GM12878 (cell line): ENCODE data around the gene NOD2. TPM values are rescaled to one million over a fixed set of nuclear protein-coding genes. Genes with fewer than 3 reads are reported as not detected.

Experiments
- ATAC-seq: fragments of 200-7000 bp; cut with Tn5 transposase; 3 replicates; pipeline ENCODE4 v1.9.1; 2020; ENCODE audit warnings: mild to moderate bottlenecking, moderate library complexity
- BruUV-seq: library from RNA; stranded (reverse); fragments of 400-500 nt; replicated peaks from 2 replicates; lab custom pipeline; 2021; lab: Mats Ljungman, UMichigan
- CTCF ChIA-PET: fragments of 300-600 bp; sonication (Branson Sonifier 250); formaldehyde crosslinking; extraction: SDS; loops from one replicate; lab custom pipeline; 2021; ENCODE audit warnings: inconsistent platforms; lab: Yijun Ruan, JAX
- POLR2A ChIA-PET: fragments of 350-600 bp; formaldehyde crosslinking; extraction: SDS; loops from one replicate; lab custom pipeline; 2021; ENCODE audit warnings: inconsistent platforms; lab: Charles Lee
- RAD21 ChIA-PET: fragments of 300-600 bp; sonication (Branson Sonifier 250); formaldehyde crosslinking; loops from one replicate; lab custom pipeline; 2023; ENCODE audit warnings: antibody characterized with exemption; ENCODE audit not compliant: unreplicated experiment; lab: Charles Lee
- SMC1A ChIA-PET: fragments of 300-600 bp; sonication (Branson Sonifier 250); formaldehyde crosslinking; loops from one replicate; lab custom pipeline; 2023; ENCODE audit not compliant: unreplicated experiment, uncharacterized antibody; lab: Charles Lee
- DNase-seq: peaks from one replicate; pipeline ENCODE4 v3.0.0-alpha.2; 2011; ENCODE audit warnings: low read depth, low spot score
- FAIRE-seq: peaks from 3 replicates; lab custom pipeline; 2011; peaks lifted over from hg19 to GRCh38; lab: Jason Lieb, UNC
- H2AFZ ChIP-seq: 2 replicates; pipeline ENCODE4 v1.6.0; 2011; ENCODE audit warnings: low read depth, low read length, control low read depth; ENCODE audit not compliant: control insufficient read depth
- H3K27ac ChIP-seq: 2 replicates; pipeline ENCODE4 v1.5.1; 2011; ENCODE audit warnings: control low read depth; ENCODE audit not compliant: control insufficient read depth, insufficient read depth
- H3K27me3 ChIP-seq, 2 experiments: replicated peaks in 1 of 2; 2 replicates each; pipeline versions ENCODE4 v1.6.0 to v1.6.1; 2011; ENCODE audit warnings: low read length in 1 of 2; ENCODE audit not compliant: control insufficient read depth in 2 of 2, insufficient read depth in 2 of 2
- H3K36me3 ChIP-seq, 2 experiments: 2 replicates each; pipeline ENCODE4 v1.5.1; 2011; ENCODE audit warnings: low read length in 1 of 2; ENCODE audit not compliant: control insufficient read depth in 2 of 2, insufficient read depth in 2 of 2
- H3K4me1 ChIP-seq: 2 replicates; pipeline ENCODE4 v1.6.1; 2011; ENCODE audit warnings: mild to moderate bottlenecking, low read length, moderate library complexity, mixed read lengths; ENCODE audit not compliant: control insufficient read depth, insufficient read depth
- H3K4me2 ChIP-seq: 2 replicates; pipeline ENCODE4 v1.6.0; 2011; ENCODE audit warnings: control low read depth; ENCODE audit not compliant: control insufficient read depth, insufficient read depth
- H3K4me3 ChIP-seq: fragments of 200-600 bp; sonication (generic); 2 replicates; pipeline ENCODE4 v1.5.1; 2016
- H3K79me2 ChIP-seq: 2 replicates; pipeline ENCODE4 v1.6.0; 2011; ENCODE audit warnings: low read length; ENCODE audit not compliant: control insufficient read depth, insufficient read depth
- H3K9ac ChIP-seq: 2 replicates; pipeline ENCODE4 v1.8.0; 2011; ENCODE audit warnings: low read length, control low read depth, mixed read lengths; ENCODE audit not compliant: control insufficient read depth, insufficient read depth
- H3K9me3 ChIP-seq: replicated peaks from 3 replicates; pipeline ENCODE4 v1.5.1; 2011; ENCODE audit warnings: mild to moderate bottlenecking, low read length; ENCODE audit not compliant: control insufficient read depth, insufficient read depth
- H4K20me1 ChIP-seq: 2 replicates; pipeline ENCODE4 v1.6.0; 2011; ENCODE audit not compliant: control insufficient read depth, insufficient read depth
- BCL11A ChIP-seq: IDR thresholded peaks from 2 replicates; pipeline ENCODE4 v1.6.1; 2011; ENCODE audit warnings: low read depth, low read length
- CBFB ChIP-seq: IDR thresholded peaks from 2 replicates; pipeline ENCODE4 v1.6.1; 2016; ENCODE audit warnings: antibody characterized with exemption, low read depth
- CTCF ChIP-seq, 3 experiments: IDR thresholded peaks in 2 of 3; conservative IDR thresholded peaks in 1 of 3; 2 replicates each; pipeline ENCODE4 v1.5.1; 2011; ENCODE audit warnings: low read depth in 3 of 3, low read length in 3 of 3, mild to moderate bottlenecking in 3 of 3, control low read depth in 2 of 3, moderate library complexity in 2 of 3, inconsistent platforms in 1 of 3, mixed read lengths in 1 of 3; ENCODE audit not compliant: control insufficient read depth in 2 of 3, insufficient read depth in 1 of 3; ENCODE audit errors: extremely low read depth in 1 of 3
- E4F1 ChIP-seq: fragments of 450-650 bp; IDR thresholded peaks from 2 replicates; pipeline ENCODE4 v1.6.1; 2018; ENCODE audit warnings: borderline replicate concordance, mild to moderate bottlenecking; ENCODE audit not compliant: partially characterized antibody
- FOXK2 ChIP-seq: fragments of 450-650 bp; IDR thresholded peaks from 2 replicates; pipeline ENCODE4 v1.6.1; 2017; ENCODE audit warnings: mild to moderate bottlenecking, moderate library complexity
- GATAD2B ChIP-seq: fragments of 450-650 bp; conservative IDR thresholded peaks from 2 replicates; pipeline ENCODE4 v1.6.1; 2017; ENCODE audit warnings: low read depth, mild to moderate bottlenecking, moderate library complexity
- HDAC2 ChIP-seq: fragments of 200-600 bp; sonication (generic); IDR thresholded peaks from 2 replicates; pipeline ENCODE4 v1.6.1; 2017
- MXI1 ChIP-seq: fragments of 150-350 bp; IDR thresholded peaks from 2 replicates; pipeline ENCODE4 v1.6.1; 2011; ENCODE audit warnings: low read depth, mild to moderate bottlenecking, inconsistent platforms, low read length, improper control_type of control experiment
- MYB ChIP-seq: fragments of 150-350 bp; IDR thresholded peaks from 2 replicates; pipeline ENCODE4 v1.6.1; 2014; ENCODE audit warnings: mild to moderate bottlenecking, low read depth, low read length, borderline replicate concordance
- RCOR1 ChIP-seq: conservative IDR thresholded peaks from 2 replicates; pipeline ENCODE4 v1.6.1; 2012; ENCODE audit warnings: low read depth, low read length, improper control_type of control experiment
- RFX5 ChIP-seq: IDR thresholded peaks from 2 replicates; pipeline ENCODE4 v1.6.1; 2011; ENCODE audit warnings: low read depth, low read length, improper control_type of control experiment
- SIX5 ChIP-seq: IDR thresholded peaks from 2 replicates; pipeline ENCODE4 v1.6.1; 2011; ENCODE audit warnings: mild to moderate bottlenecking, low read depth, low read length, moderate library complexity; ENCODE audit not compliant: severe bottlenecking
- SMAD5 ChIP-seq: IDR thresholded peaks from 2 replicates; pipeline ENCODE4 v1.6.1; 2016; ENCODE audit warnings: antibody characterized with exemption, low read depth
- ZNF207 ChIP-seq: fragments of 450-650 bp; IDR thresholded peaks from 2 replicates; pipeline ENCODE4 v1.6.1; 2014; ENCODE audit warnings: antibody characterized with exemption, mild to moderate bottlenecking, borderline replicate concordance
- ZNF687 ChIP-seq: fragments of 450-650 bp; IDR thresholded peaks from 2 replicates; pipeline ENCODE4 v1.6.1; 2017; ENCODE audit warnings: mild to moderate bottlenecking, moderate library complexity
- WGBS: methylation state at CpG from one replicate; pipeline ENCODE4 v1.1.6; 2016; ENCODE audit warnings: low lambda C conversion rate; ENCODE audit not compliant: insufficient replicate concordance, insufficient coverage; ENCODE audit errors: missing lambda C conversion rate; 5-methylcytosine and 5-hydroxymethylcytosine counted together
- in situ Hi-C: fragments of 300-500 bp; cut with MboI; formaldehyde crosslinking; loops from 9 replicates; pipeline ENCODE4 v1.14.3; 2018; ENCODE audit warnings: mixed read lengths
- intact Hi-C: fragments of 100-400 bp; cut with micrococcal nuclease; formaldehyde crosslinking; loops from one replicate; pipeline ENCODE4 v1.14.2; 2022; ENCODE audit not compliant: unreplicated experiment
- polyA plus RNA-seq, 11 experiments: library from polyadenylated mRNA; depleted of rRNA in 4 of 11; unstranded in 6 of 11; stranded (reverse) in 5 of 11; fragments of >200 nt; fragmentation: Nextera tagmentation in 4 of 11; fragmentation: Illumina TruSeq in 1 of 11; extraction: Ambion mirVana in 4 of 11; extraction: Trizol in 1 of 11; gene quantifications; 1 replicate in 1 of 11; 2 replicates in 10 of 11; pipeline versions ENCODE4 v1.2.1 to v1.2.3, GENCODE V29; 2011 to 2016; ENCODE audit warnings: inconsistent platforms in 2 of 11, missing spikeins in 2 of 11, low read depth in 1 of 11
- total RNA-seq, 4 experiments: library from RNA; depleted of rRNA in 3 of 4; stranded (reverse); fragments of >200 nt in 3 of 4; fragmentation: Illumina TruSeq in 1 of 4; extraction: Trizol in 1 of 4; gene quantifications; 2 replicates each; pipeline versions ENCODE4 v1.2.1 to v1.2.3, GENCODE V29; 2013 to 2021

NOD2 gene
- total and polyA plus RNA-seq, 10 of the 15 experiments (the other 5 are each of a cell fraction or from before 2014, with no cell fraction given): 1.0 to 18.6 (median 6.7) TPM

GRCh38 chr16:50655558-50656055 lies 37.8 kb upstream of the NOD2 start (continued):
- TF ChIP-seq ZNF687: no peak
- no peak for TF ChIP-seq BCL11A

- no peak overlapping the region for H3K4me2 ChIP-seq
- ChIA-PET SMC1A (interaction anchor here (0.6 to 1.3 kb wide), 3 partner anchors 9 to 149 kb away, joined by 3 read pairs; no protein-coding TSS in a partner anchor), CTCF (interaction anchor here (0.6 to 1.5 kb wide), 2 partner anchors 9 to 1104 kb away, joined by 3 to 4 read pairs; no protein-coding TSS in a partner anchor)
- TF ChIP-seq E4F1 (no peak), CBFB (no peak), ZNF207 (no peak), RCOR1 (no peak), GATAD2B (no peak), SMAD5 (no peak), CTCF (IDR thresholded peaks at IDR 0.05 in 2 of 3, conservative IDR thresholded peaks at IDR 0.05 in 1 of 3; ENCODE audit: control insufficient read depth in 2 of 3, extremely low read depth in 1 of 3, insufficient read depth in 1 of 3, low read depth in 3 of 3, low read length in 3 of 3) (no peak), SIX5 (no peak), MYB (no peak), MXI1 (no peak), HDAC2 (no peak), RFX5 (no peak), FOXK2 (no peak)
Observed at GRCh38 chr16:50657241-50657640, 36.2 kb upstream of the NOD2 start.

More at GRCh38 chr16:50657241-50657640, 36.2 kb upstream of the NOD2 start:
- Histone ChIP-seq H3K36me3 (no peaks in the 10 kb centered on the region), H3K27me3 (no peaks in the 10 kb centered on the region; a peak in 2 of 4 replicates), H3K27ac (no peak overlapping the region), H3K9ac (no peak overlapping the region), H2AFZ (no peak overlapping the region), H3K4me3 (no peak overlapping the region), H3K4me1 (no peaks in the 10 kb centered on the region), H4K20me1 (no peaks in the 10 kb centered on the region), H3K9me3 (no peaks in the 10 kb centered on the region), H3K79me2 (no peaks in the 10 kb centered on the region)
- intact Hi-C loops (no loop called here), in situ Hi-C loops (no loop called here)
- ATAC-seq (peak; percentile 34; the same call in 2 of the 3 replicates), DNase-seq (no peak), FAIRE-seq (no peak)
- 57% methylated on average over 5 of the region's 5 CpGs for WGBS
- ChIA-PET RAD21 (no interaction called here), POLR2A (interaction anchor here (0.7 kb wide), 1 partner anchor 108 kb away, joined by 3 read pairs; no protein-coding TSS in a partner anchor)
- BruUV-seq: no TSS peak
